Lower leg skin (tissue), 4 donors: ENCODE results near the gene HLA-G. TPM values are rescaled to one million over a fixed set of nuclear protein-coding genes. Genes with fewer than 3 reads are reported as not detected.

Experiments
- DNase-seq, 2 donors: peaks; one replicate each; pipeline ENCODE4 v3.0.0-alpha.2; 2019; ENCODE audit warnings: low spot score in 2 of 2
- H3K4me3 ChIP-seq: fragments of 200-600 bp; sonication (generic); 2 replicates; pipeline ENCODE4 v1.5.1; 2017; ENCODE audit warnings: mild to moderate bottlenecking, low read depth; ENCODE audit not compliant: poor library complexity, severe bottlenecking
- CTCF ChIP-seq, 3 donors: fragments of 450-650 bp; IDR thresholded peaks; one replicate each; pipeline ENCODE4 v1.5.1; 2016; ENCODE audit warnings: antibody characterized with exemption in 3 of 3, mild to moderate bottlenecking in 3 of 3, moderate library complexity in 2 of 3
- POLR2A ChIP-seq, 2 donors: fragments of 450-650 bp; IDR thresholded peaks; one replicate each; pipeline ENCODE4 v1.6.1; 2016 to 2017; ENCODE audit warnings: antibody characterized with exemption in 2 of 2, mild to moderate bottlenecking in 1 of 2, moderate library complexity in 1 of 2
- WGBS, 2 donors: methylation state at CpG; one replicate each; pipeline ENCODE4 v1.1.5; 2018; 5-methylcytosine and 5-hydroxymethylcytosine counted together
- intact Hi-C: fragments of 100-400 bp; cut with DNase I; formaldehyde crosslinking; loops from one replicate; pipeline ENCODE4 v1.15.0; 2023; ENCODE audit warnings: low total_unique reads
- total RNA-seq, 4 donors: library from RNA; depleted of rRNA; stranded (reverse); fragments of >200 nt; gene quantifications; one replicate each; pipeline ENCODE4 v1.1.0, GENCODE V29; 2016

Gene HLA-G
- total RNA-seq, 4 donors from 2014 or later, result 0.29 TPM; not detected in 3

DNA sequence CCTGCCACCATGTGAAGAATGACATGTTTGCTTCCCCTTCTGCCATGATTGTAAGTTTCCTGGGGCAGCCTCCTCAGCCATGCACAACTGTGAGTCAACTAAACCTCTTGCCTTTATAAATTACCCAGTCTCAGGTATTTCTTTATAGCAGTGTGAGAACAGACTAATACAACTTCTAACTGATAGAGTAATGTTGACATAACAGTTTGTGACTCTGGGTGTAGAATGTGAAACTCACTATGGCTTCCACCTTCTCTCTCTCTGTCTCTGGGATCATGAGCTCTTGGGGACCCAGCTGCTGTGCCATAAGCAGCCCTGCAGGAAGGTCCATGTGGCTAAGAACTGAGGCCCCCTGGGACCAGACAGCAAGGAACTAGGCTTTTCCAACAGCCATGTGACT lies 3.5 kb upstream of the HLA-G start:
- no peak for DNase-seq
- H3K4me3 ChIP-seq, result no peak overlapping the region
- intact Hi-C loops, result no loop called here
- TF ChIP-seq CTCF (IDR thresholded peaks at IDR 0.05), result no peak
- no peak for TF ChIP-seq POLR2A (IDR thresholded peaks at IDR 0.05)

DNA sequence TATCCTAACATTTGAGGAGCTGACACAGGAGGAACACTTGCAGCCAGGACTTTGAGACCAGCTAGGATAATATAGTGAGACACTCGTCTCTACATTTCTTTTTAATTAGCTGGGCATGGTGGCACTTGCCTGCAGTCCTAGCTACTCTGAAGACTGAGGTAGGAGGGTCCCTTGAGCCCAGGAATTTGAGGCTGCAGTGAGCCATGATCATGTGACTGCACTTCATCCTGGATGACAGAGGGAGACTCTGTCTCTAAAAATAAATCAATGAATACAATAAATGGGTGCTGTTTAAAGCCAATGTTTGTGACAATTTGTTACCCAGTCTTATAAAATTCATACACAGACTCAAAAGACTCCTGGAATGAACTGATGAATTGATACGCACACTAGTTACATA lies 1.8 kb upstream of the HLA-G start:
- no peak for TF ChIP-seq POLR2A (IDR thresholded peaks at IDR 0.05)
- TF ChIP-seq CTCF (IDR thresholded peaks at IDR 0.05), result no peak

DNA sequence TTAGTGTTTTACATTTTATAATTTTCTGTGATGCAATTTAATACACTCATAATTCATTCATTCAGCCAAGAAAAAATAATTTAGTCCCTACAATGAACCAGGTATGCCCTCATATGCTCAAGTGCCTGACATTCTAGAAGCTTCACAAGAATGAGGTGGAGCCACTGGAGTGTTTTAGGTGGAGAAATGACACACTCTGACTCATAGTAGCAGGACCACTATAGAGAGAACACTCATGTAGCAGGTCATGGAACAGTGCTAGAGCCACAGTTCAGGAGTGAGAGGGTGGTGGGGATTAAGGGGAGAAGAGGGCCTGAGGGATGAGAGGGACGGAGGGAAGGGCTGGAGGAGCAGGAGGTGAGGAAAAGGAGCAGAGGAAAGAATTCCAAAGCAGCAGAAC lies 1.4 kb upstream of the HLA-G start:
- DNase-seq, result no peak
- no peak overlapping the region for H3K4me3 ChIP-seq
- TF ChIP-seq CTCF (IDR thresholded peaks at IDR 0.05), result no peak
- TF ChIP-seq POLR2A (IDR thresholded peaks at IDR 0.05), result no peak
- WGBS, 2 donors, result 85 to 89% methylated on average over 1 of the region's 1 CpG
- intact Hi-C loops, result no loop called here

More for the DNA sequence above, 1.8 kb upstream of the HLA-G start:
- intact Hi-C loops, result no loop called here
- DNase-seq, result no peak
- WGBS, 2 donors, result 54 to 61% methylated on average over 2 of the region's 2 CpGs
- H3K4me3 ChIP-seq, result no peak overlapping the region

- no peak for TF ChIP-seq CTCF (IDR thresholded peaks at IDR 0.05)
- TF ChIP-seq POLR2A (IDR thresholded peaks at IDR 0.05), result no peak
- DNase-seq, result no peak
- H3K4me3 ChIP-seq, result no peak overlapping the region
- intact Hi-C loops, result no loop called here
- WGBS, 2 donors, result 20 to 58% methylated on average over 11 to 26 of the region's 26 CpGs
Observed at GRCh38 chr6:29828471-29828797, 809 bp downstream of the HLA-G start.

DNA sequence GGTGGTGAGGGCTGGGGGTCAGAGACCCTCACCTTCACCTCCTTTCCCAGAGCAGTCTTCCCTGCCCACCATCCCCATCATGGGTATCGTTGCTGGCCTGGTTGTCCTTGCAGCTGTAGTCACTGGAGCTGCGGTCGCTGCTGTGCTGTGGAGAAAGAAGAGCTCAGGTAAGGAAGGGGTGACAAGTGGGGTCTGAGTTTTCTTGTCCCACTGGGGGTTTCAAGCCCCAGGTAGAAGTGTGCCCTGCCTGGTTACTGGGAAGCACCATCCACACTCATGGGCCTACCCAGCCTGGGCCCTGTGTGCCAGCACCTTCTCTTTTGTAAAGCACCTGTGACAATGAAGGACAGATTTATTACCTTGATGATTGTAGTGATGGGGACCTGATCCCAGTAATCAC lies 2.1 kb downstream of the HLA-G start:
- intact Hi-C loops, result loop anchor here (10.0 kb wide), 1 partner anchor 125 kb away; no protein-coding TSS in a partner anchor
- no peak for DNase-seq
- 88 to 94% methylated on average over 2 to 3 of the region's 3 CpGs for WGBS, 2 donors
- no peak for TF ChIP-seq POLR2A (IDR thresholded peaks at IDR 0.05)
- no peak for TF ChIP-seq CTCF (IDR thresholded peaks at IDR 0.05)
- no peak overlapping the region for H3K4me3 ChIP-seq

- DNase-seq, result no peak
- no peak overlapping the region for H3K4me3 ChIP-seq
- WGBS, 2 donors, result 69 to 88% methylated on average over 2 of the region's 2 CpGs
- TF ChIP-seq POLR2A (IDR thresholded peaks at IDR 0.05) (no peak), CTCF (IDR thresholded peaks at IDR 0.05) (no peak)
- intact Hi-C loops, result loop anchor here (10.0 kb wide), 1 partner anchor 126 kb away; no protein-coding TSS in a partner anchor
Observed at GRCh38 chr6:29830409-29830808, 2.8 kb downstream of the HLA-G start.
